HG03457 (cell line): ENCODE results near the gene ARL5B.

Experiments
- ATAC-seq: cut with Tn5 transposase; IDR thresholded peaks from one replicate; pipeline ENCODE4 v1.9.1; 2021; ENCODE audit warnings: moderate number of reproducible peaks; ENCODE audit not compliant: unreplicated experiment

Gene ARL5B

GRCh38 chr10:18658271-18659124, 733 bp upstream of the ARL5B start:
- peak; percentile 5 for ATAC-seq

- ATAC-seq: peak; percentile 13
Measured at GRCh38 chr10:18659819-18660535, 746 bp downstream of the ARL5B start.

GRCh38 chr10:18660816-18661431, 1.7 kb downstream of the ARL5B start:
- no peak for ATAC-seq

GRCh38 chr10:18664841-18665478, 5.7 kb downstream of the ARL5B start:
- no peak for ATAC-seq

GRCh38 chr10:18665815-18666558, 6.8 kb downstream of the ARL5B start:
- ATAC-seq: no peak

- no peak for ATAC-seq
Measured at GRCh38 chr10:18666810-18667209, 7.6 kb downstream of the ARL5B start.

GRCh38 chr10:18668026-18668425, 8.8 kb downstream of the ARL5B start:
- no peak for ATAC-seq

- no peak for ATAC-seq
Measured at GRCh38 chr10:18675086-18675801, 16.0 kb downstream of the ARL5B start.

GRCh38 chr10:18680754-18681153, 21.5 kb downstream of the ARL5B start:
- no peak for ATAC-seq

- no peak for ATAC-seq
Measured at GRCh38 chr10:18681366-18681765, 22.1 kb downstream of the ARL5B start.

- ATAC-seq: no peak
Measured at GRCh38 chr10:18681971-18682411, 22.8 kb downstream of the ARL5B start.

- ATAC-seq: no peak
Measured at GRCh38 chr10:18683427-18683826, 24.2 kb downstream of the ARL5B start.

- no peak for ATAC-seq
Measured at GRCh38 chr10:18684416-18684815, 25.2 kb downstream of the ARL5B start.

- ATAC-seq: no peak
Measured at GRCh38 chr10:18684953-18685352, 25.7 kb downstream of the ARL5B start.

- no peak for ATAC-seq
Measured at GRCh38 chr10:18685555-18685954, 26.3 kb downstream of the ARL5B start.

- no peak for ATAC-seq
Measured at GRCh38 chr10:18687195-18687594, 28.0 kb downstream of the ARL5B start.

- no peak for ATAC-seq
Measured at GRCh38 chr10:18687706-18688105, 28.5 kb downstream of the ARL5B start.

- no peak for ATAC-seq
Measured at GRCh38 chr10:18689498-18689897, 30.3 kb downstream of the ARL5B start.

- ATAC-seq: no peak
Measured at GRCh38 chr10:18690541-18690940, 31.3 kb downstream of the ARL5B start.
